ENCODE measurements around the gene DCLRE1A. TPM values are rescaled to one million over a fixed set of nuclear protein-coding genes. Genes with fewer than 3 reads are reported as not detected.

DCLRE1A gene
- total RNA-seq, 1 donor from 2014 or later, result 0.21 TPM

GRCh38 chr10:113867904-113868303 lies 14.0 kb upstream of the DCLRE1A start:
- no peaks in the 10 kb centered on the region for H3K27me3 ChIP-seq
- TF ChIP-seq CTCF (IDR thresholded peaks at IDR 0.05), result no peak
- peaks cover 0 to 5% of the 10 kb centered on the region in 2 donors for H3K36me3 ChIP-seq
- H3K4me1 ChIP-seq, result no peaks in the 10 kb centered on the region
- no peak overlapping the region for H3K4me3 ChIP-seq
- H3K9me3 ChIP-seq, result peaks cover 0 to 14% of the 10 kb centered on the region in 2 donors
- DNase-seq (ENCODE audit: low spot score in 2 of 2), result no peak
- intact Hi-C loops (cut with DNase I), result no loop called here
- H3K27ac ChIP-seq, result no peak overlapping the region

DNA sequence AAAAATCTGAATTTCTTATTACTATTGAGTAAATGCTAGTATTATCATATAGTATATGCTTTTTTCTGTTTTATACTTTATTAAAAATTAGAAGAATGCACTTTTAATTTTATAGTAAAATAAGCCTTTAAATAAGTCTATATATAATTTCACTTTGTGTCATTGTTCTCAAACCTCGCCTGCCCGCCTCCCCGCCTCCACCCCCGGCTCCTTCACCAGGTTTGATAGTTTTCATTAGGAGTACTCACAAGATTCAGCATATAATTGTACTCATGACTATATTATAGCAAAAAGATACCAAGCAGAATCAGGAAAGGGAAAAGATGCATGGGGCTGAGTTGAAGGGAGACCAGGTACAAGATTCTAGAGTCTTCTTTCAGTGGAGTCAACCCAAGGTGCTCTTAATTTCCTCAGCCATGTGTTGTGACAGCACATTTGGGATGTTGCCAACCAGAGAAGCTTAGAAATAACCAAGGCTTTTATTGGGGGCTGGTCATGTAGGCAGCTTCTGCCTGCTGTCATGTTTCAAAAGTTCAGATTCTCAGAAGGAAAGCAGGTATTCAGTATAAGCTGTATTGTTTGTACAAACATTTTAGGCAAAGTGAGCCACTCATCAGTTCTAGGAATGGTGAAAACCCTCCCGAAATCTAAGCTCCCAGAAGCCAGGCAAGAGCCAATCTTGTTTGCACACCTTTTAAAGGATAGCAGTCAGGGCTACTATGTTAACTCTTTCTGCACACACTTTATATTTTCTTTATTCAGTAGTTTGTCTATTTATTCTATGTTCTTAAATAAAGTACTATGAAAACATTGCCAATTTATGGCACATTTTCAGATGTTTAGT lies 12.9 kb upstream of the DCLRE1A start:
- Histone ChIP-seq H3K36me3 (peaks cover 0 to 3% of the 10 kb centered on the region in 2 donors), H3K27me3 (no peaks in the 10 kb centered on the region), H3K9me3 (peaks cover 0 to 3% of the 10 kb centered on the region in 2 donors), H3K4me1 (no peaks in the 10 kb centered on the region), H3K4me3 (no peak overlapping the region), H3K27ac (no peak overlapping the region)
- DNase-seq (ENCODE audit: low spot score in 2 of 2), result no peak
- intact Hi-C loops (cut with DNase I), result no loop called here
- TF ChIP-seq CTCF (IDR thresholded peaks at IDR 0.05), result no peak

DNA sequence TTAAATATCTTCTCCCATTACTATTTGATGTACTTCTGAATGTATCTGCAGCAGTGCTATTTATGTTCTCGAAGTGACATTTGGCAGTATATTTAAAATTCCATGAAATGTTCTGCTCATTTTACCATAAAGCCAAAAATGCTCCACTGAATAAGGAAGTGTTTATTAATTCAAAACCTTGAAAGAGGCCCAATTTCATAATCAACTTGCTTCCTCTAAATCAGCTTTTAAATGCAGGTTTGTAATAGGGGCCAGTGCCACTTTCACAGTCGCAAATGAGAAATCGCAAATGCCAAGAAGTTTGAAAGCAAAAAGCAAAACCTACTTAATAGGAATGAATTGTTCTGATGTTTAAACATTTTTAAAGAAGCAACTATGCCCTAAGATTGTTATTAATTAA lies 12.0 kb upstream of the DCLRE1A start:
- Histone ChIP-seq H3K4me3 (no peak overlapping the region), H3K9me3 (no peaks in the 10 kb centered on the region), H3K4me1 (no peaks in the 10 kb centered on the region), H3K36me3 (peaks cover 0 to 12% of the 10 kb centered on the region in 2 donors), H3K27me3 (no peaks in the 10 kb centered on the region), H3K27ac (no peak overlapping the region)
- TF ChIP-seq CTCF (IDR thresholded peaks at IDR 0.05), result no peak
- DNase-seq (ENCODE audit: low spot score in 2 of 2), result no peak
- intact Hi-C loops (cut with DNase I), result no loop called here

- H3K27me3 ChIP-seq, result no peaks in the 10 kb centered on the region
- H3K27ac ChIP-seq, result no peak overlapping the region
- H3K36me3 ChIP-seq, result peaks cover 5 to 31% of the 10 kb centered on the region in 2 donors
- no peak overlapping the region for H3K4me3 ChIP-seq
- TF ChIP-seq CTCF (IDR thresholded peaks at IDR 0.05), result no peak
- H3K4me1 ChIP-seq, result peaks cover 6 to 10% of the 10 kb centered on the region in 2 donors
- DNase-seq (ENCODE audit: low spot score in 2 of 2), result no peak
- intact Hi-C loops (cut with DNase I), result no loop called here
- no peaks in the 10 kb centered on the region for H3K9me3 ChIP-seq
Measured at GRCh38 chr10:113859261-113859660, 5.4 kb upstream of the DCLRE1A start.

- DNase-seq (ENCODE audit: low spot score in 2 of 2), result no peak
- peaks cover 5 to 31% of the 10 kb centered on the region in 2 donors for H3K36me3 ChIP-seq
- H3K4me1 ChIP-seq, result peaks cover 6 to 11% of the 10 kb centered on the region in 2 donors
- no peak overlapping the region for H3K4me3 ChIP-seq
- no peak for TF ChIP-seq CTCF (IDR thresholded peaks at IDR 0.05)
- intact Hi-C loops (cut with DNase I), result no loop called here
- no peak overlapping the region for H3K27ac ChIP-seq
- H3K9me3 ChIP-seq, result no peaks in the 10 kb centered on the region
- no peaks in the 10 kb centered on the region for H3K27me3 ChIP-seq
Measured at GRCh38 chr10:113858541-113858940, 4.7 kb upstream of the DCLRE1A start.
